HL-60 (cell line): Measurements from ENCODE around the gene MACROD2.

ENCODE experiments used
- CTCF ChIP-seq: IDR thresholded peaks from one replicate; pipeline ENCODE4 v1.5.1; 2011; ENCODE audit warnings: low read length, control low read depth, inconsistent platforms; ENCODE audit not compliant: insufficient read depth
- GABPA ChIP-seq: IDR thresholded peaks from 2 replicates; pipeline ENCODE4 v1.6.1; 2012; ENCODE audit warnings: low read depth
- POLR2AphosphoS5 ChIP-seq: IDR thresholded peaks from 2 replicates; pipeline ENCODE4 v1.6.1; 2012; ENCODE audit warnings: low read depth
- REST ChIP-seq: IDR thresholded peaks from 2 replicates; pipeline ENCODE4 v1.6.1; 2012; ENCODE audit warnings: low read depth; ENCODE audit not compliant: insufficient replicate concordance
- SPI1 ChIP-seq: IDR thresholded peaks from 2 replicates; pipeline ENCODE4 v1.6.1; 2012; ENCODE audit warnings: low read depth, mild to moderate bottlenecking, borderline replicate concordance

- TF ChIP-seq CTCF (no peak), REST (no peak), POLR2AphosphoS5 (no peak), SPI1 (no peak), GABPA (no peak)
Measured at GRCh38 chr20:14223806-14224205, 228.5 kb downstream of the MACROD2 start.
